Endothelial cell of umbilical vein (primary cell): ENCODE results near the gene PTPRU. TPM values are rescaled to one million over a fixed set of nuclear protein-coding genes. Genes with fewer than 3 reads are reported as not detected.

Experiments
- BruUV-seq: library from RNA; stranded (reverse); fragments of 400-500 nt; replicated peaks from 2 replicates; lab custom pipeline; 2021; lab: Mats Ljungman, UMichigan
- CTCF ChIA-PET: fragments of 300-600, 350-600 bp; sonication (Branson Sonifier 250); formaldehyde crosslinking; loops from one replicate; lab custom pipeline; 2021; ENCODE audit warnings: antibody characterized with exemption, inconsistent platforms; lab: Charles Lee
- POLR2A ChIA-PET: fragments of 300-600, 350-600 bp; sonication (Branson Sonifier 250); formaldehyde crosslinking; loops from one replicate; lab custom pipeline; 2021; ENCODE audit warnings: antibody characterized with exemption, inconsistent platforms; lab: Charles Lee
- DNase-seq: peaks from one replicate; pipeline ENCODE4 v3.0.0-alpha.2; 2011; ENCODE audit warnings: low read depth, low spot score
- FAIRE-seq: peaks from 2 replicates; lab custom pipeline; 2011; peaks lifted over from hg19 to GRCh38; lab: Jason Lieb, UNC
- H2AFZ ChIP-seq: 2 replicates; pipeline ENCODE4 v1.6.0; 2012; ENCODE audit warnings: low read depth, low read length, control low read depth, inconsistent platforms
- H3K27ac ChIP-seq: 2 replicates; pipeline ENCODE4 v1.5.1; 2011; ENCODE audit warnings: low read depth, mild to moderate bottlenecking, control low read depth, low read length, moderate library complexity; ENCODE audit not compliant: insufficient read depth
- H3K27me3 ChIP-seq, 2 experiments: 2 replicates each; pipeline versions ENCODE4 v1.6.0 to v1.6.1; 2011; ENCODE audit warnings: low read length in 2 of 2, mixed read lengths in 1 of 2; ENCODE audit not compliant: control insufficient read depth in 2 of 2, insufficient read depth in 2 of 2
- H3K36me3 ChIP-seq, 2 experiments: 2 replicates in 1 of 2; 3 replicates in 1 of 2; pipeline ENCODE4 v1.5.1; 2011; ENCODE audit warnings: low read length in 2 of 2, mild to moderate bottlenecking in 1 of 2, moderate library complexity in 1 of 2; ENCODE audit not compliant: control insufficient read depth in 2 of 2, insufficient read depth in 2 of 2; ENCODE audit errors: extremely low read depth in 1 of 2
- H3K4me1 ChIP-seq: 3 replicates; pipeline ENCODE4 v1.5.1; 2011; ENCODE audit warnings: mild to moderate bottlenecking, low read length; ENCODE audit not compliant: control insufficient read depth, insufficient read depth; ENCODE audit errors: extremely low read depth
- H3K4me2 ChIP-seq: 2 replicates; pipeline ENCODE4 v1.6.1; 2011; ENCODE audit warnings: low read length, control low read depth, mixed read lengths; ENCODE audit not compliant: insufficient read depth
- H3K4me3 ChIP-seq, 3 experiments: fragments of 200-600 bp in 1 of 3; sonication (generic), shearing (Covaris generic) in 1 of 3; replicated peaks in 1 of 3; 2 replicates each; pipeline ENCODE4 v1.5.1; 2011 to 2016; ENCODE audit warnings: control low read depth in 3 of 3, low read length in 3 of 3, mild to moderate bottlenecking in 2 of 3, inconsistent platforms in 1 of 3, low read depth in 1 of 3, moderate library complexity in 1 of 3; ENCODE audit not compliant: insufficient read depth in 1 of 3
- H3K79me2 ChIP-seq: 2 replicates; pipeline ENCODE4 v1.6.0; 2012; ENCODE audit warnings: low read length, inconsistent platforms; ENCODE audit not compliant: control insufficient read depth, insufficient read depth
- H3K9ac ChIP-seq: replicated peaks from 2 replicates; pipeline ENCODE3; 2011; ENCODE audit warnings: low read length, control low read depth; ENCODE audit not compliant: insufficient read depth; ENCODE audit errors: extremely low read depth
- H3K9me1 ChIP-seq: replicated peaks from 3 replicates; pipeline ENCODE4 v1.6.0; 2011; ENCODE audit warnings: mild to moderate bottlenecking, low read length; ENCODE audit not compliant: control insufficient read depth, insufficient read depth; ENCODE audit errors: extremely low read depth
- H3K9me3 ChIP-seq: replicated peaks from 2 replicates; pipeline ENCODE4 v1.5.1; 2012; ENCODE audit warnings: low read length, inconsistent platforms; ENCODE audit not compliant: control insufficient read depth, insufficient read depth
- H4K20me1 ChIP-seq: replicated peaks from 2 replicates; pipeline ENCODE3; 2011; ENCODE audit warnings: mild to moderate bottlenecking, low read length; ENCODE audit not compliant: control insufficient read depth, insufficient read depth; ENCODE audit errors: extremely low read depth
- CTCF ChIP-seq, 2 donors: IDR thresholded peaks; 1 replicate in 1 of 2; 2 replicates in 1 of 2; pipeline ENCODE4 v1.5.1; 2011; ENCODE audit warnings: low read length in 2 of 2, mild to moderate bottlenecking in 2 of 2, moderate library complexity in 2 of 2, control low read depth in 1 of 2, inconsistent platforms in 1 of 2, low read depth in 1 of 2; ENCODE audit not compliant: insufficient read depth in 1 of 2; ENCODE audit errors: extremely low read depth in 1 of 2
- EZH2 ChIP-seq: IDR thresholded peaks from 2 replicates; pipeline ENCODE4 v1.6.1; 2012; ENCODE audit warnings: borderline replicate concordance, low read depth, mild to moderate bottlenecking, moderate library complexity, low read length, inconsistent platforms; ENCODE audit not compliant: severe bottlenecking
- FOS ChIP-seq: IDR thresholded peaks from 2 replicates; pipeline ENCODE4 v1.6.1; 2011; ENCODE audit warnings: mild to moderate bottlenecking, low read length, moderate library complexity, borderline replicate concordance; ENCODE audit not compliant: insufficient read depth
- GATA2 ChIP-seq: IDR thresholded peaks from 2 replicates; pipeline ENCODE4 v1.7.0; 2011; ENCODE audit warnings: low read depth, mild to moderate bottlenecking, moderate library complexity, mixed read lengths, low read length; ENCODE audit not compliant: insufficient read length, insufficient read depth
- JUN ChIP-seq: IDR thresholded peaks from 2 replicates; pipeline ENCODE4 v1.6.1; 2011; ENCODE audit warnings: borderline replicate concordance, low read depth; ENCODE audit not compliant: insufficient read length, insufficient read depth
- MAX ChIP-seq: IDR thresholded peaks from 2 replicates; pipeline ENCODE4 v1.6.1; 2011; ENCODE audit not compliant: insufficient read depth, insufficient read length
- MYC ChIP-seq: IDR thresholded peaks from one replicate; pipeline ENCODE4 v1.6.1; 2011; ENCODE audit warnings: mild to moderate bottlenecking, low read depth, low read length
- POLR2A ChIP-seq: IDR thresholded peaks from 2 replicates; pipeline ENCODE4 v1.6.1; 2012; ENCODE audit warnings: low read depth, mild to moderate bottlenecking, control low read depth, low read length
- POLR2AphosphoS5 ChIP-seq: IDR thresholded peaks from 2 replicates; pipeline ENCODE4 v1.6.1; 2012; ENCODE audit warnings: low read depth, mild to moderate bottlenecking, control low read depth, low read length, moderate library complexity; ENCODE audit not compliant: insufficient read depth
- dilution Hi-C: fragments of 300-500 bp; cut with MboI; formaldehyde crosslinking; loops from one replicate; pipeline ENCODE4 v1.15.0; 2019; ENCODE audit warnings: low sequenced_read_pairs; ENCODE audit not compliant: extremely low pct_ligation_motif_present
- intact Hi-C: fragments of 100-400 bp; cut with micrococcal nuclease; formaldehyde crosslinking; loops from one replicate; pipeline ENCODE4 v1.10.0; 2022
- polyA plus RNA-seq, 4 experiments: library from polyadenylated mRNA; depleted of rRNA in 3 of 4; stranded (reverse) in 3 of 4; unstranded in 1 of 4; fragments of >200 nt; gene quantifications; 2 replicates each; pipeline versions ENCODE4 v1.2.1 to v1.2.3, GENCODE V29; 2011 to 2012; ENCODE audit warnings: missing spikeins in 1 of 4
- total RNA-seq: library from RNA; stranded (reverse); gene quantifications from 2 replicates; pipeline ENCODE4 v1.2.3, GENCODE V29; 2021

Gene PTPRU
- total and polyA plus RNA-seq, 2 donors (not counting 3 experiments of a cell fraction or from before 2014, with no cell fraction given) = 0.58 to 2.6 TPM

- dilution Hi-C loops = no loop called here
- BruUV-seq = no TSS peak
- Histone ChIP-seq H3K4me1 (no peaks in the 10 kb centered on the region), H3K27ac (no peak overlapping the region), H3K4me2 (no peak overlapping the region), H3K27me3 (no peaks in the 10 kb centered on the region), H3K9me1 (no peaks in the 10 kb centered on the region), H3K36me3 (no peaks in the 10 kb centered on the region), H2AFZ (no peak overlapping the region), H3K9ac (no peak overlapping the region), H3K9me3 (no peaks in the 10 kb centered on the region), H4K20me1 (no peaks in the 10 kb centered on the region), H3K4me3 (no peak overlapping the region), H3K79me2 (no peaks in the 10 kb centered on the region)
- intact Hi-C loops = no loop called here
- TF ChIP-seq EZH2 (no peak), MAX (no peak), POLR2AphosphoS5 (no peak), MYC (no peak), GATA2 (no peak), POLR2A (no peak), JUN (no peak), FOS (no peak), CTCF (IDR thresholded peaks at IDR 0.05; ENCODE audit: extremely low read depth in 1 of 2, insufficient read depth in 1 of 2, low read depth in 1 of 2, low read length in 2 of 2) (no peak)
- no peak for DNase-seq
- CTCF ChIA-PET = no interaction called here
- POLR2A ChIA-PET = no interaction called here
- FAIRE-seq = no peak
These were observed 69.6 kb downstream of the PTPRU start for GRCh38 chr1:29305943-29306342.
